HCT116 (cell line): ENCODE measurements around the gene PGLYRP3. TPM values are rescaled to one million over a fixed set of nuclear protein-coding genes. Genes with fewer than 3 reads are reported as not detected.

Source experiments
- ATAC-seq: fragments of 200-7000 bp; cut with Tn5 transposase; 2 replicates; pipeline ENCODE4 v1.9.1; 2020; ENCODE audit warnings: mild to moderate bottlenecking, moderate library complexity
- BruUV-seq: library from RNA; stranded (reverse); fragments of 400-500 nt; replicated peaks from 2 replicates; lab custom pipeline; 2021; lab: Mats Ljungman, UMichigan
- CTCF ChIA-PET: fragments of 300-600 bp; sonication (Branson Sonifier 250); formaldehyde crosslinking; loops from one replicate; lab custom pipeline; 2021; ENCODE audit warnings: antibody characterized with exemption; lab: Charles Lee
- POLR2A ChIA-PET: fragments of 300-600, 350-600 bp; sonication (Branson Sonifier 250); formaldehyde crosslinking; loops from one replicate; lab custom pipeline; 2021; ENCODE audit warnings: antibody characterized with exemption; lab: Charles Lee
- RAD21 ChIA-PET, 2 experiments: fragments of 300-600 bp; sonication (Branson Sonifier 250); formaldehyde crosslinking; loops; one replicate each; lab custom pipeline; 2023; ENCODE audit warnings: low total read pairs in 2 of 2; ENCODE audit not compliant: uncharacterized antibody in 2 of 2, unreplicated experiment in 2 of 2, low non-redundant PET in 1 of 2; lab: Charles Lee
- DNase-seq: peaks from one replicate; pipeline ENCODE4 v3.0.0-alpha.2; 2010; ENCODE audit warnings: low read depth, low spot score
- H2AFZ ChIP-seq: fragments of 200-600 bp; shearing (Covaris generic), sonication (generic); 2 replicates; pipeline ENCODE4 v1.6.1; 2017; ENCODE audit warnings: low read depth, mixed run types, mixed read lengths, antibody characterized with exemption, low read length; ENCODE audit not compliant: poor library complexity, severe bottlenecking
- H3K27ac ChIP-seq: 2 replicates; pipeline ENCODE4 v1.5.1; 2012; ENCODE audit warnings: low read depth, low read length
- H3K27me3 ChIP-seq: fragments of 200-600 bp; sonication (generic); 2 replicates; pipeline ENCODE4 v1.6.1; 2016; ENCODE audit warnings: mixed run types, low read length, mixed read lengths; ENCODE audit not compliant: insufficient read depth
- H3K36me3 ChIP-seq, 2 experiments: fragments of 200-500 bp in 1 of 2; fragments of 200-600 bp in 1 of 2; sonication (Bioruptor generic) in 1 of 2; sonication (generic) in 1 of 2; 2 replicates each; pipeline versions ENCODE4 v1.5.1 to v1.6.1; 2014 to 2016; ENCODE audit warnings: low read length in 2 of 2, inconsistent platforms in 1 of 2, mixed read lengths in 1 of 2, mixed run types in 1 of 2; ENCODE audit not compliant: insufficient read depth in 2 of 2, control insufficient read depth in 1 of 2
- H3K4me1 ChIP-seq, 2 experiments: fragments of 200-600 bp in 1 of 2; sonication (generic) in 1 of 2; 2 replicates each; pipeline versions ENCODE4 v1.5.1 to v1.6.1; 2012 to 2017; ENCODE audit warnings: low read length in 2 of 2, inconsistent platforms in 1 of 2, mild to moderate bottlenecking in 1 of 2, mixed read lengths in 1 of 2, mixed run types in 1 of 2, moderate library complexity in 1 of 2; ENCODE audit not compliant: insufficient read depth in 2 of 2, control insufficient read depth in 1 of 2
- H3K4me2 ChIP-seq: fragments of 200-600 bp; sonication (generic); 2 replicates; pipeline ENCODE4 v1.6.1; 2017; ENCODE audit warnings: mixed run types, low read length, mixed read lengths
- H3K4me3 ChIP-seq, 2 experiments: fragments of 200-600 bp in 1 of 2; sonication (generic) in 1 of 2; replicated peaks in 1 of 2; 2 replicates each; pipeline ENCODE4 v1.5.1; 2011 to 2016; ENCODE audit warnings: low read length in 2 of 2, control low read depth in 1 of 2, low read depth in 1 of 2, mild to moderate bottlenecking in 1 of 2, mixed read lengths in 1 of 2, mixed run types in 1 of 2
- H3K79me2 ChIP-seq: fragments of 200-600 bp; sonication (generic); 2 replicates; pipeline ENCODE4 v1.6.1; 2017; ENCODE audit warnings: mild to moderate bottlenecking, mixed run types, low read length, moderate library complexity, mixed read lengths; ENCODE audit not compliant: insufficient read depth
- H3K9ac ChIP-seq: fragments of 200-600 bp; sonication (generic); 2 replicates; pipeline ENCODE4 v1.6.1; 2016; ENCODE audit warnings: low read length, mixed read lengths
- H3K9me2 ChIP-seq: fragments of 200-600 bp; sonication (generic), shearing (Covaris generic); 2 replicates; pipeline ENCODE4 v1.6.1; 2017; ENCODE audit warnings: mixed run types, mild to moderate bottlenecking, moderate library complexity; ENCODE audit not compliant: insufficient read depth
- H3K9me3 ChIP-seq, 2 experiments: fragments of 200-500 bp in 1 of 2; fragments of 200-600 bp in 1 of 2; sonication (Bioruptor generic) in 1 of 2; sonication (generic) in 1 of 2; 2 replicates each; pipeline ENCODE4 v1.6.1; 2014 to 2017; ENCODE audit warnings: low read length in 2 of 2, mixed read lengths in 2 of 2, inconsistent platforms in 1 of 2, low read depth in 1 of 2, mild to moderate bottlenecking in 1 of 2, mixed run types in 1 of 2, moderate library complexity in 1 of 2; ENCODE audit not compliant: control insufficient read depth in 1 of 2, insufficient read depth in 1 of 2
- H4K20me1 ChIP-seq: fragments of 200-600 bp; sonication (generic), shearing (Covaris generic); 2 replicates; pipeline ENCODE4 v1.6.1; 2017; ENCODE audit warnings: mixed run types, mild to moderate bottlenecking, moderate library complexity; ENCODE audit not compliant: insufficient read depth
- CBX3 ChIP-seq: IDR thresholded peaks from 2 replicates; pipeline ENCODE4 v1.6.1; 2012; ENCODE audit warnings: low read depth
- EGR1 ChIP-seq: IDR thresholded peaks from 2 replicates; pipeline ENCODE4 v1.6.1; 2012; ENCODE audit warnings: low read depth
- ELF1 ChIP-seq: IDR thresholded peaks from 2 replicates; pipeline ENCODE4 v1.6.1; 2012; ENCODE audit warnings: low read depth, borderline replicate concordance
- EZH2phosphoT487 ChIP-seq: fragments of 200-600 bp; IDR thresholded peaks from 2 replicates; pipeline ENCODE4 v1.6.1; 2018; ENCODE audit warnings: antibody characterized with exemption, borderline replicate concordance
- JUND ChIP-seq: IDR thresholded peaks from 2 replicates; pipeline ENCODE4 v1.6.1; 2012
- MAX ChIP-seq: IDR thresholded peaks from 2 replicates; pipeline ENCODE4 v1.6.1; 2012
- POLR2AphosphoS5 ChIP-seq: IDR thresholded peaks from 2 replicates; pipeline ENCODE4 v1.6.1; 2011; ENCODE audit warnings: mild to moderate bottlenecking, low read depth, low read length, moderate library complexity
- RAD21 ChIP-seq: IDR thresholded peaks from 2 replicates; pipeline ENCODE4 v1.6.1; 2012; ENCODE audit warnings: low read depth, mild to moderate bottlenecking
- SP1 ChIP-seq: IDR thresholded peaks from 2 replicates; pipeline ENCODE4 v1.6.1; 2012; ENCODE audit warnings: low read depth
- SRF ChIP-seq: IDR thresholded peaks from 2 replicates; pipeline ENCODE4 v1.6.1; 2012; ENCODE audit warnings: low read depth
- TCF7L2 ChIP-seq: IDR thresholded peaks from 2 replicates; pipeline ENCODE4 v1.7.0; 2011; ENCODE audit warnings: borderline replicate concordance, inconsistent platforms; ENCODE audit not compliant: insufficient read depth, insufficient read length; ENCODE audit errors: extremely low read depth
- YY1 ChIP-seq: IDR thresholded peaks from 2 replicates; pipeline ENCODE4 v1.6.1; 2011; ENCODE audit warnings: low read length, low read depth, moderate library complexity, mild to moderate bottlenecking; ENCODE audit not compliant: insufficient replicate concordance; ENCODE audit errors: extremely low read depth
- intact Hi-C: fragments of 100-400 bp; cut with micrococcal nuclease; formaldehyde crosslinking; loops from 2 replicates; pipeline ENCODE4 v1.10.0; 2022
- total RNA-seq: library from RNA; stranded (reverse); gene quantifications from one replicate; pipeline ENCODE4 v1.2.1, GENCODE V29; 2021; ENCODE audit not compliant: unreplicated experiment
- TF ChIP-seq, protein P1 (sequence below): IDR thresholded peaks from 2 replicates; pipeline ENCODE4 v1.6.1; 2011; ENCODE audit warnings: mild to moderate bottlenecking, low read length, moderate library complexity; ENCODE audit not compliant: insufficient replicate concordance; ENCODE audit errors: extremely low read depth
- TF ChIP-seq, protein P2 (sequence below), 3 experiments: fragments of 200-600 bp in 1 of 3; sonication (generic) in 1 of 3; IDR thresholded peaks in 2 of 3; conservative IDR thresholded peaks in 1 of 3; 2 replicates each; pipeline ENCODE4 v1.5.1; 2012 to 2017; ENCODE audit warnings: low read depth in 2 of 3, low read length in 2 of 3, antibody characterized with exemption in 1 of 3, borderline replicate concordance in 1 of 3, control low read depth in 1 of 3, mild to moderate bottlenecking in 1 of 3, mixed read lengths in 1 of 3, mixed run types in 1 of 3, moderate library complexity in 1 of 3; ENCODE audit not compliant: insufficient read depth in 1 of 3
- TF ChIP-seq, protein P3 (sequence below): IDR thresholded peaks from 2 replicates; pipeline ENCODE4 v1.6.1; 2012; ENCODE audit warnings: low read depth

Gene PGLYRP3
- total RNA-seq, 1 experiment from 2014 or later: not detected

- Histone ChIP-seq H3K79me2 (no peaks in the 10 kb centered on the region), H3K4me1 (no peaks in the 10 kb centered on the region), H3K4me2 (no peak within 1 kb of the TSS), H3K9me2 (no peaks in the 10 kb centered on the region), H3K4me3 (no peak within 1 kb of the TSS), H2AFZ (no peak within 1 kb of the TSS), H3K9me3 (no peaks in the 10 kb centered on the region), H3K27ac (no peak within 1 kb of the TSS), H4K20me1 (no peaks in the 10 kb centered on the region), H3K27me3 (peaks cover 28% of the 10 kb centered on the region), H3K9ac (no peak within 1 kb of the TSS), H3K36me3 (no peaks in the 10 kb centered on the region)
- ChIA-PET CTCF (no interaction called here), RAD21 (no interaction called here), POLR2A (no interaction called here)
- BruUV-seq: no TSS peak
- intact Hi-C loops: no loop called here
- TF ChIP-seq JUND: no peak
- no peak for TF ChIP-seq EZH2phosphoT487
- no peak for TF ChIP-seq CBX3
- no peak for TF ChIP-seq TCF7L2
- TF ChIP-seq, protein P1, sequence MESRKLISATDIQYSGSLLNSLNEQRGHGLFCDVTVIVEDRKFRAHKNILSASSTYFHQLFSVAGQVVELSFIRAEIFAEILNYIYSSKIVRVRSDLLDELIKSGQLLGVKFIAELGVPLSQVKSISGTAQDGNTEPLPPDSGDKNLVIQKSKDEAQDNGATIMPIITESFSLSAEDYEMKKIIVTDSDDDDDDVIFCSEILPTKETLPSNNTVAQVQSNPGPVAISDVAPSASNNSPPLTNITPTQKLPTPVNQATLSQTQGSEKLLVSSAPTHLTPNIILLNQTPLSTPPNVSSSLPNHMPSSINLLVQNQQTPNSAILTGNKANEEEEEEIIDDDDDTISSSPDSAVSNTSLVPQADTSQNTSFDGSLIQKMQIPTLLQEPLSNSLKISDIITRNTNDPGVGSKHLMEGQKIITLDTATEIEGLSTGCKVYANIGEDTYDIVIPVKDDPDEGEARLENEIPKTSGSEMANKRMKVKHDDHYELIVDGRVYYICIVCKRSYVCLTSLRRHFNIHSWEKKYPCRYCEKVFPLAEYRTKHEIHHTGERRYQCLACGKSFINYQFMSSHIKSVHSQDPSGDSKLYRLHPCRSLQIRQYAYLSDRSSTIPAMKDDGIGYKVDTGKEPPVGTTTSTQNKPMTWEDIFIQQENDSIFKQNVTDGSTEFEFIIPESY: no peak
- TF ChIP-seq, protein P2, sequence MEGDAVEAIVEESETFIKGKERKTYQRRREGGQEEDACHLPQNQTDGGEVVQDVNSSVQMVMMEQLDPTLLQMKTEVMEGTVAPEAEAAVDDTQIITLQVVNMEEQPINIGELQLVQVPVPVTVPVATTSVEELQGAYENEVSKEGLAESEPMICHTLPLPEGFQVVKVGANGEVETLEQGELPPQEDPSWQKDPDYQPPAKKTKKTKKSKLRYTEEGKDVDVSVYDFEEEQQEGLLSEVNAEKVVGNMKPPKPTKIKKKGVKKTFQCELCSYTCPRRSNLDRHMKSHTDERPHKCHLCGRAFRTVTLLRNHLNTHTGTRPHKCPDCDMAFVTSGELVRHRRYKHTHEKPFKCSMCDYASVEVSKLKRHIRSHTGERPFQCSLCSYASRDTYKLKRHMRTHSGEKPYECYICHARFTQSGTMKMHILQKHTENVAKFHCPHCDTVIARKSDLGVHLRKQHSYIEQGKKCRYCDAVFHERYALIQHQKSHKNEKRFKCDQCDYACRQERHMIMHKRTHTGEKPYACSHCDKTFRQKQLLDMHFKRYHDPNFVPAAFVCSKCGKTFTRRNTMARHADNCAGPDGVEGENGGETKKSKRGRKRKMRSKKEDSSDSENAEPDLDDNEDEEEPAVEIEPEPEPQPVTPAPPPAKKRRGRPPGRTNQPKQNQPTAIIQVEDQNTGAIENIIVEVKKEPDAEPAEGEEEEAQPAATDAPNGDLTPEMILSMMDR (IDR thresholded peaks at IDR 0.05 in 2 of 3, conservative IDR thresholded peaks at IDR 0.05 in 1 of 3; ENCODE audit: borderline replicate concordance in 1 of 3, insufficient read depth in 1 of 3, low read depth in 2 of 3, low read length in 2 of 3): no peak
- TF ChIP-seq, protein P3, sequence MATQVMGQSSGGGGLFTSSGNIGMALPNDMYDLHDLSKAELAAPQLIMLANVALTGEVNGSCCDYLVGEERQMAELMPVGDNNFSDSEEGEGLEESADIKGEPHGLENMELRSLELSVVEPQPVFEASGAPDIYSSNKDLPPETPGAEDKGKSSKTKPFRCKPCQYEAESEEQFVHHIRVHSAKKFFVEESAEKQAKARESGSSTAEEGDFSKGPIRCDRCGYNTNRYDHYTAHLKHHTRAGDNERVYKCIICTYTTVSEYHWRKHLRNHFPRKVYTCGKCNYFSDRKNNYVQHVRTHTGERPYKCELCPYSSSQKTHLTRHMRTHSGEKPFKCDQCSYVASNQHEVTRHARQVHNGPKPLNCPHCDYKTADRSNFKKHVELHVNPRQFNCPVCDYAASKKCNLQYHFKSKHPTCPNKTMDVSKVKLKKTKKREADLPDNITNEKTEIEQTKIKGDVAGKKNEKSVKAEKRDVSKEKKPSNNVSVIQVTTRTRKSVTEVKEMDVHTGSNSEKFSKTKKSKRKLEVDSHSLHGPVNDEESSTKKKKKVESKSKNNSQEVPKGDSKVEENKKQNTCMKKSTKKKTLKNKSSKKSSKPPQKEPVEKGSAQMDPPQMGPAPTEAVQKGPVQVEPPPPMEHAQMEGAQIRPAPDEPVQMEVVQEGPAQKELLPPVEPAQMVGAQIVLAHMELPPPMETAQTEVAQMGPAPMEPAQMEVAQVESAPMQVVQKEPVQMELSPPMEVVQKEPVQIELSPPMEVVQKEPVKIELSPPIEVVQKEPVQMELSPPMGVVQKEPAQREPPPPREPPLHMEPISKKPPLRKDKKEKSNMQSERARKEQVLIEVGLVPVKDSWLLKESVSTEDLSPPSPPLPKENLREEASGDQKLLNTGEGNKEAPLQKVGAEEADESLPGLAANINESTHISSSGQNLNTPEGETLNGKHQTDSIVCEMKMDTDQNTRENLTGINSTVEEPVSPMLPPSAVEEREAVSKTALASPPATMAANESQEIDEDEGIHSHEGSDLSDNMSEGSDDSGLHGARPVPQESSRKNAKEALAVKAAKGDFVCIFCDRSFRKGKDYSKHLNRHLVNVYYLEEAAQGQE: no peak
- TF ChIP-seq ELF1: no peak
- no peak for TF ChIP-seq EGR1
- no peak for TF ChIP-seq POLR2AphosphoS5
- no peak for TF ChIP-seq SRF
- no peak for TF ChIP-seq RAD21
- no peak for TF ChIP-seq SP1
- no peak for TF ChIP-seq YY1
- TF ChIP-seq MAX: no peak
- DNase-seq (no peak), ATAC-seq (no peak)
Observed at GRCh38 chr1:153259387-153259786, 53.4 kb downstream of the PGLYRP3 start, which contains the start of gene LORICRIN. LORICRIN (plus strand) TSS chr1:153259687; CDS start chr1:153260950, 1,263 bp downstream.
